Measurements from ENCODE around the gene NMU.
A peak's percentile ranks its signal among the peaks of the same experiment; 100 is the strongest.
"Not testable (repeated sequence)": the region's sequence is repeated elsewhere in the genome, so short reads cannot be mapped to it uniquely, and the experiment has no call there.

The NMU gene

DNA sequence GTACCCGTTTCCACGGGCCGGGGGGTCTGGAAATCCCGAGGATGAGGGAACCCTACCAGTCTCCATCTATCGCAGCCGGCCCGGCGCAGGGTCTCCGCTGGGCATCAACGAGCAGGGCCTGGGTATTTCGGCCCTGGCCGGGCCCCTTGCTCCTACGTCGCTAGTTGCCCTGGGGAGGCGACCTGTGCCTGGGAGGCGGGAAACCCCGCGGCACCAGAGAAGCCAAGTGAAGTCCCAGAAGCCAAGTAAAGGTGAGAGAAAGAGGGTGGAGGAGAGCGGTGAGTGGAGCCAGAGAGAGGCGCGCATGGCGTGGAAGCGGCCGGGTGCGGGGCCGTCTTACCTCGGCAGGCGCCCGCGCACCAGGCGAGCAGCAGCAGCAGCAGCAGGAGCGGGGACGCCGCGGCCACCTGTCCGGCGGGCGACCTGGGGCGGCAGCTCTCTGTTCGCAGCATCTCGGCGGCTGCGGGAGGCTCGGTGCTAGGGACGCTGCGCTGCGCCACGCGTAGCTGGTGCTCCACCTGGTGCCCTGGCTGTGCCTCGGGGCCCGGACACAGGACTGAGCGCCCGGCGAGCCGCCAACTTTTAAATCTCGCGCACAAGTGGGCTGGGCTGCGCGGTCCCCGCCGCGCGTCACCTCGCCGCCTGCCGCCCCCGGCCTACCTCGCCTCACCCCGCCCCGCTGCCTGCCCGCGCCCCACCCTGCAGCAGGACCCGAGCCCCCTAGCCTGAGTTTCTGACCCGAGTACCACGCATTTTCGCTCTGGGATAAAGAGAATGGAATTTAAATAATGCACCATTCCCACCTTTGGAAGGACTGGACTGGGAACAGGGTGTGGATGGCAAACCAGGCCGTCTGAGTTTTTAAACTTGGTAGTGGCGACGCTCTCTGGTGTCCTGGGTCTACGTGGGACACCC lies at the start of gene NMU:
Gene NMU (minus strand): TSS at position 558 of the 915 bp plus-strand sequence. CDS start 106 bp downstream, at position 452.
- peak; percentile 53 for DNase-seq

GRCh38 chr4:55684276-55684675 lies 48.2 kb upstream of the NMU start:
- DNase-seq = no peak

- DNase-seq = not testable (repeated sequence)
Measured at GRCh38 chr4:55682797-55683196, 46.7 kb upstream of the NMU start.

DNA sequence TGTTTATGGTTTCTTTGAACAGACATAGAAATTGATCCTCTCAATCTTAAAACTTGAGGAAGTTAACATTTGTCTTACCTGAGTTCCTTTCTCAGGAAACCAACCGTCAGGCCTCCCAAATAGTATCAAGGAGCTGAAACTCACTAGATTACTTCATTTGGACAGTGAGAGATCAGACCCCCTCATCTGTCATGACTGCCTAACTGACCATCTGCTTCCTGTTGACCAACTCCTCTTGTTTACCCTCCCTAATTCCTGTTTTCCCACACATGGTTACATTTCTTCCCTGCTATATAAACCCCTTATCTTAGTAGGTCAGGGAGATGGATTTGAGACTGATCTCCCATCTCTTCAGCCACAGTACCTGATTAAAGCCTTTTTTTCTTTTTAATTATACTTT lies 46.2 kb upstream of the NMU start:
- no peak for DNase-seq

DNA sequence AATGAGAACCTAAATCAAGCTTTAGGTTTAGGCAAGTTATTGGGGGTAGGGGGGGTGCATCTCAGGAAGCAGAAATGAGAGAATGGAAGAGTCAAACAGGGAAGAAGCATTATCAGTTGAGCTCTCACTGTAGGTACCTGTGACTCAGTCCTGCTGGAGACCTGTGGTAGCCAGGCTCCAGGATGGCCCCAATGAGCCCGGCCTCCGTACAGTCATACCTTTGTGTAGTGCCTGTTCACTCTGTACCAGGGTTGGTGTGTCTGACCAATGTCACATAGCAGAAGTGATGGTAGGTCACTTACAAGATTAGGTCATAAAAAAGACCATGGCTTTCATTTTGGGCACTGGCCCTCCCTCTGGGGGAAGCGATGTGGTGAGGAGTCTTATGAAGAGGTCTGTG lies 45.3 kb upstream of the NMU start:
- DNase-seq = no peak

GRCh38 chr4:55675196-55675793 lies 39.2 kb upstream of the NMU start:
- DNase-seq = peak; percentile 12

DNA sequence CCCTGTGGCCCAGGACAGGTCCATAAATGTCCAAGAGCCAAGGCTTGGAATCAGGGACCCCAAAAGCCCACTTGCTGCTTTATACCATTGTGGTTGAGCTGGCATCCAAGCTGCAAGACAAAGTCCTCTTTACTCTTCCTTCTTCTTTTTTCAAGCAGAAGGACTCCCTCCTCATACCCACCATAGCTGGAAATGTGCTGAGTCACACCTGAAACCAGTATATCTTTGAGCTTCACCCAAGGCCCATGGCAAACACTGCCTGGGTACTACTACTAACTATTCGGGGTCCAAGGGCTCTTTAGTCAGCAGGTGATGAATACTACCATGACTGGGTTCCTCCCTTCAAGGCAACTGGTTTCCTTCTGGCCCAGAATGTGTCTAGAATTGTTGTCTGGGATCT lies 37.3 kb upstream of the NMU start:
- DNase-seq = no peak

GRCh38 chr4:55671667-55672066 lies 35.6 kb upstream of the NMU start:
- no peak for DNase-seq

DNA sequence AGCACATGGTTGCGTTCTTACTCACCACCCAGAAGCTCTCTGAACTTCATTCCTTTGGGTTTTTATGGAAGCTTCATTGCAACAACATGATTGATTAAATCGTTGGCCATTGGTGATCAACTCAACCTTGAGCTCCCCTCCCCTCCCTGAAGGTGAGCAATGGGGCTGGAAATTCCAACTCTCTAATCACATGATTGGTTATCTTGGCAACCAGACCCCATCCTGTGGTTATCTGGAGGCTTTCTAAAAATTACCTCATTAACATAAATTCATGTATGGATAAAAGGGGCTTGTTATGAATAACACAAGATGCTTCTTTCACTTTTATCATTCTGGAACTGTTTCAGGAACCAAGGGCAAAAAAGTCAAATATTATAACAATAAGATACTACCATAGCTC lies 34.6 kb upstream of the NMU start:
- DNase-seq = no peak

GRCh38 chr4:55668449-55668848 lies 32.4 kb upstream of the NMU start:
- no peak for DNase-seq

GRCh38 chr4:55666535-55666934 lies 30.4 kb upstream of the NMU start:
- DNase-seq = no peak

- DNase-seq = no peak
Measured at GRCh38 chr4:55663145-55663544, 27.0 kb upstream of the NMU start.

- DNase-seq = no peak
Measured at GRCh38 chr4:55661398-55662056, 25.4 kb upstream of the NMU start.

DNA sequence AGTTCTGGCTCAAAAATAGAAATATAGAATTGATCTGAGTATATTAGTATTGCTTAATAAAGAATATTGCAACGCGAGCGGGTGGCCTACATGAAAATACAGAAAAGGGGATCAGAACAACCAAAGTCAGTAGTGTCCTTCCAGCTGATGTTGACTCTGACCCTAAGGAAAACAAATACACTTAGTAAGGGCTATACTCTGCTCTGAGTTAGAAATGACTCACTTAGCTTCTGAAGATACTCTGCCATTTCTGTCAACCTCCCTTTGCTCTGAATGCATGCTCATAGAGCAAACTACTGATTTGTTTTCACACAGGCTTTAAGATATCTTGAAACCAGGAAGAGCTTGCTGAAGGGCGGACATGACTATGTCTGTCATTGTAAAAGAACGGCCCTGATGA lies 22.6 kb upstream of the NMU start:
- no peak for DNase-seq

DNA sequence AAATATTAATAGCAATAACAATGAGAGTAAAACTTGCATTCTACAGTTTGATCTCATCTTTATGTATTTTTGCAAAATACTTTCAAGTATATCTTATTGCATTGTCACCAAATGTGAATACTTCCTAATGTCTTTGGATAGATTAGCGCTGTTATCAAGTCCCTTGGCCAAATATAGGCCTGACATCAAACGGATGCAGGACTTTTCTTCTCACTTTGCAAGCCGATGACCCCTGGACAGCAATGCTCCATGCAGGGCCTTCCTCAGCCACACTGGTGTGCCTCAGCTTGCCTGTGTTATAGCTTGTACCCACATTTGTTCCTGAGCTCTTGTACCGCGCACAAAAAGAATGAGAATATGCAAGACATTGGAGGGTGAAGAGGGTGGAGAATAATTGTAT lies 18.0 kb upstream of the NMU start:
- DNase-seq = no peak

- DNase-seq = no peak
Measured at GRCh38 chr4:55650483-55650882, 14.4 kb upstream of the NMU start.

DNA sequence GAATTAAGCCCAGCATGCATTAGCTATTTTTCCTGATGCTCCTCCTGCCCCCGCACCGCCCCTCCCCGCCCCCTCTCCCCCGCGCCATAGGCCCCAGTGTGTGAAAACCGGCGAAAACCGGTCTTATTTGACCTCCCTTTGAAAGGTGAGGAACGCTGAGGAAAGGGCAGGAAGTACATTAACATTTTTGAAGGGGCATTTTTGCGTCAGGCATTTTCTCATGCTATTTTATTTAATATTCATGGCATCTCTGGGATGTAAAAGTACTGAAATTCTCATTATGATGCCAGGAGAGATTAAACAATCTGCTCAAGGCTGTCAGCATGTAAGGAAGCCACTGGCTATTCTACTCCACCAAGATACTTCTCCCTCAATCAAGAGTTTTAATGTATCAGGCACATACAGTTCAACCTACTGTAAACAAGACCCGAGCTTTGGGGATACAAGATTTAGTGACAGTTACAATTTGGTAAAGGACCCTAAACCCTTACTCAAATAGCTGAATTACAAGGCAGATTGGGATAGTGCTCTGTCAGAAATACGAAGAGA lies 1.2 kb upstream of the NMU start:
- no peak for DNase-seq

DNA sequence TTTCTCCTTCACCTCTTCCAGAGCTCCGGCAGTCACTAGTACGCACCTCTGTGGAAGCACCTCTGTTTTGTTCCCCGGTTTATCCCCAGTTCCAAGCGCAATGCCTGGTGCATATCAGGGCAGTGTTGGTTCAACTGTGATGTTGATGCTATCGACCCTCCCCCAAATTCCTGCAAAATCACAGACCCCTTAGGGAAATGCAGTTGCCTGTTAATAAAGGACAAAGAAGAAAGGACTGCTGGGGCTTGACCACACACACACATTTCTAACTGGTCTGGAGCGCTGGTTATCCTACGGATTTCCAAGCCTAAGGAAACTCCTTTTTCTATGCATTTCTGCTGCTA lies 530 bp upstream of the NMU start:
- DNase-seq = no peak

- peak; percentile 47 for DNase-seq
Measured at GRCh38 chr4:55635282-55635681, 816 bp downstream of the NMU start.

- DNase-seq = no peak
Measured at GRCh38 chr4:55634417-55635128, 1.5 kb downstream of the NMU start.

- no peak for DNase-seq
Measured at GRCh38 chr4:55633903-55634302, 2.2 kb downstream of the NMU start.

- no peak for DNase-seq
Measured at GRCh38 chr4:55625835-55626234, 10.3 kb downstream of the NMU start.

DNA sequence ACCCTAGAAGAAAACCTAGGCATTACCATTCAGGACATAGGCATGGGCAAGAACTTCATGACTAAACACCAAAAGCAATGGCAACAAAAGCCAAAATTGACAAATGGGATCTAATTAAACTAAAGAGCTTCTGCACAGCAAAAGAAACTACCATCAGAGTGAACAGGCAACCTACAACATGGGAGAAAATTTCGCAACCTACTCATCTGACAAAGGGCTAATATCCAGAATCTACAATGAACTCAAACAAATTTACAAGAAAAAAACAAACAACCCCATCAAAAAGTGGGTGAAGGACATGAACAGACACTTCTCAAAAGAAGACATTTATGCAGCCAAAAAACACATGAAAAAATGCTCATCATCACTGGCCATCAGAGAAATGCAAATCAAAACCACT lies 12.0 kb downstream of the NMU start:
- not testable (repeated sequence) for DNase-seq
